Glutamatergic neuron (in vitro differentiated cells): Measurements from ENCODE around the gene CFAP61. TPM values are rescaled to one million over a fixed set of nuclear protein-coding genes. Genes with fewer than 3 reads are reported as not detected.

ENCODE experiments used
- DNase-seq: peaks from one replicate; pipeline ENCODE4 v3.0.0; 2022
- H3K27ac Mint-ChIP-seq: one replicate; pipeline ENCODE4 v1.8.0; 2020; ENCODE audit warnings: mild to moderate bottlenecking, mixed read lengths, inconsistent platforms; ENCODE audit not compliant: unreplicated experiment
- H3K27me3 Mint-ChIP-seq: one replicate; pipeline ENCODE4 v1.8.0; 2020; ENCODE audit warnings: mild to moderate bottlenecking, moderate library complexity, mixed read lengths, inconsistent platforms; ENCODE audit not compliant: unreplicated experiment
- H3K36me3 Mint-ChIP-seq: one replicate; pipeline ENCODE4 v1.8.0; 2020; ENCODE audit warnings: mild to moderate bottlenecking, mixed read lengths, inconsistent platforms; ENCODE audit not compliant: unreplicated experiment
- H3K4me1 Mint-ChIP-seq: one replicate; pipeline ENCODE4 v1.8.0; 2020; ENCODE audit warnings: mild to moderate bottlenecking, low read depth, mixed read lengths, inconsistent platforms; ENCODE audit not compliant: unreplicated experiment
- H3K4me3 Mint-ChIP-seq: one replicate; pipeline ENCODE4 v1.8.0; 2020; ENCODE audit warnings: mild to moderate bottlenecking, mixed read lengths, inconsistent platforms; ENCODE audit not compliant: unreplicated experiment
- H3K9me3 Mint-ChIP-seq: one replicate; pipeline ENCODE4 v1.8.0; 2020; ENCODE audit warnings: mild to moderate bottlenecking, moderate library complexity, mixed read lengths, inconsistent platforms; ENCODE audit not compliant: unreplicated experiment
- CTCF ChIP-seq: fragments of 200-600 bp; sonication (generic); IDR thresholded peaks from one replicate; pipeline ENCODE4 v1.5.0; 2021; ENCODE audit not compliant: partially characterized antibody, unreplicated experiment
- total RNA-seq: library from RNA; stranded (reverse); fragmentation: NEBNext Ultra II Directional; extraction: Animal tissue kit (Norgen Biotek cat#: 25700); gene quantifications from one replicate; pipeline ENCODE4 v1.2.1, GENCODE V29; 2021; ENCODE audit not compliant: unreplicated experiment

CFAP61 gene
- total RNA-seq, 1 donor from 2014 or later: 5.0 TPM

GRCh38 chr20:20312562-20312961, 260.2 kb downstream of the CFAP61 start:
- no peak for DNase-seq
- Mint-ChIP-seq H3K36me3 (peaks cover 12% of the 10 kb centered on the region), H3K4me1 (peaks cover 6% of the 10 kb centered on the region), H3K9me3 (peaks cover 7% of the 10 kb centered on the region), H3K4me3 (no peak overlapping the region), H3K27me3 (peaks cover 7% of the 10 kb centered on the region), H3K27ac (no peak overlapping the region)
- TF ChIP-seq CTCF: no peak

GRCh38 chr20:20317195-20317594, 264.9 kb downstream of the CFAP61 start:
- H3K27ac Mint-ChIP-seq: peak overlapping the region; percentile 93
- H3K4me1 Mint-ChIP-seq: peaks cover 19% of the 10 kb centered on the region
- peaks cover 7% of the 10 kb centered on the region for H3K27me3 Mint-ChIP-seq
- DNase-seq: peak; percentile 41
- TF ChIP-seq CTCF: no peak
- peaks cover 10% of the 10 kb centered on the region for H3K36me3 Mint-ChIP-seq
- peaks cover 15% of the 10 kb centered on the region for H3K9me3 Mint-ChIP-seq
- H3K4me3 Mint-ChIP-seq: no peak overlapping the region

GRCh38 chr20:20317621-20318364, 265.5 kb downstream of the CFAP61 start:
- H3K4me1 Mint-ChIP-seq: peaks cover 19% of the 10 kb centered on the region
- H3K27me3 Mint-ChIP-seq: peaks cover 7% of the 10 kb centered on the region
- peak overlapping the region; percentile 34 for H3K4me3 Mint-ChIP-seq
- H3K27ac Mint-ChIP-seq: peak overlapping the region; percentile 93
- TF ChIP-seq CTCF: no peak
- H3K36me3 Mint-ChIP-seq: peaks cover 4% of the 10 kb centered on the region
- peaks cover 15% of the 10 kb centered on the region for H3K9me3 Mint-ChIP-seq
- DNase-seq: peak; percentile 44

GRCh38 chr20:20318365-20319161, 266.2 kb downstream of the CFAP61 start:
- no peak overlapping the region for H3K4me3 Mint-ChIP-seq
- TF ChIP-seq CTCF: no peak
- peaks cover 19% of the 10 kb centered on the region for H3K4me1 Mint-ChIP-seq
- H3K27ac Mint-ChIP-seq: no peak overlapping the region
- peaks cover 7% of the 10 kb centered on the region for H3K27me3 Mint-ChIP-seq
- no peaks in the 10 kb centered on the region for H3K36me3 Mint-ChIP-seq
- peaks cover 15% of the 10 kb centered on the region for H3K9me3 Mint-ChIP-seq
- no peak for DNase-seq

GRCh38 chr20:20321134-20321533, 268.8 kb downstream of the CFAP61 start:
- DNase-seq: no peak
- no peak for TF ChIP-seq CTCF
- no peak overlapping the region for H3K27ac Mint-ChIP-seq
- peaks cover 7% of the 10 kb centered on the region for H3K27me3 Mint-ChIP-seq
- H3K36me3 Mint-ChIP-seq: peaks cover 4% of the 10 kb centered on the region
- H3K4me3 Mint-ChIP-seq: no peak overlapping the region
- peaks cover 15% of the 10 kb centered on the region for H3K9me3 Mint-ChIP-seq
- peaks cover 19% of the 10 kb centered on the region for H3K4me1 Mint-ChIP-seq
